CD14-positive monocyte (primary cell): ENCODE results near the gene SLC25A21. TPM values are rescaled to one million over a fixed set of nuclear protein-coding genes. Genes with fewer than 3 reads are reported as not detected.

ENCODE experiments used
- DNase-seq, 3 donors: peaks; one replicate each; pipeline ENCODE4 v3.0.0-alpha.2; 2011 to 2022
- H2AFZ ChIP-seq: 2 replicates; pipeline ENCODE4 v1.6.0; 2012; ENCODE audit warnings: mild to moderate bottlenecking, low read depth, low read length, inconsistent platforms; ENCODE audit not compliant: insufficient read depth, poor library complexity, severe bottlenecking
- H3K27ac ChIP-seq, 2 donors: 1 replicate in 1 of 2; 2 replicates in 1 of 2; pipeline ENCODE4 v1.5.1; 2012 to 2013; ENCODE audit warnings: low read length in 2 of 2, control low read depth in 1 of 2, inconsistent platforms in 1 of 2, low read depth in 1 of 2, mild to moderate bottlenecking in 1 of 2
- H3K27me3 ChIP-seq, 2 donors: one replicate each; pipeline versions ENCODE4 v1.6.0 to v1.6.1; 2011 to 2013; ENCODE audit warnings: low read length in 2 of 2; ENCODE audit not compliant: control insufficient read depth in 2 of 2, insufficient read depth in 2 of 2
- H3K36me3 ChIP-seq, 2 donors: replicated peaks in 1 of 2; 1 replicate in 1 of 2; 2 replicates in 1 of 2; pipeline versions ENCODE4 v1.5.1 to v1.6.1; 2012 to 2013; ENCODE audit warnings: low read length in 2 of 2, control low read depth in 1 of 2, inconsistent platforms in 1 of 2, mild to moderate bottlenecking in 1 of 2; ENCODE audit not compliant: insufficient read depth in 2 of 2, control insufficient read depth in 1 of 2
- H3K4me1 ChIP-seq, 2 donors: 1 replicate in 1 of 2; 2 replicates in 1 of 2; pipeline versions ENCODE4 v1.5.1 to v1.6.1; 2012 to 2013; ENCODE audit warnings: low read length in 2 of 2, control low read depth in 1 of 2, inconsistent platforms in 1 of 2, mild to moderate bottlenecking in 1 of 2, moderate library complexity in 1 of 2; ENCODE audit not compliant: insufficient read depth in 2 of 2, control insufficient read depth in 1 of 2
- H3K4me2 ChIP-seq: replicated peaks from 2 replicates; pipeline ENCODE3; 2012; ENCODE audit warnings: low read length, moderate library complexity, mild to moderate bottlenecking; ENCODE audit not compliant: poor library complexity, severe bottlenecking; ENCODE audit errors: extremely low read depth
- H3K4me3 ChIP-seq, 3 experiments: fragments of 200-600 bp in 1 of 3; sonication (generic) in 1 of 3; replicated peaks in 1 of 3; 1 replicate in 2 of 3; 2 replicates in 1 of 3; pipeline ENCODE4 v1.5.1; 2011 to 2013; ENCODE audit warnings: low read length in 3 of 3, mild to moderate bottlenecking in 3 of 3, control low read depth in 2 of 3, low read depth in 2 of 3, inconsistent platforms in 1 of 3, moderate library complexity in 1 of 3
- H3K79me2 ChIP-seq: 2 replicates; pipeline ENCODE4 v1.6.0; 2012; ENCODE audit warnings: mild to moderate bottlenecking, control low read depth, inconsistent platforms, low read length, moderate library complexity; ENCODE audit not compliant: insufficient read depth
- H3K9ac ChIP-seq: 2 replicates; pipeline ENCODE4 v1.6.0; 2017; ENCODE audit warnings: low read length, mild to moderate bottlenecking; ENCODE audit not compliant: insufficient read depth, poor library complexity, severe bottlenecking
- H3K9me3 ChIP-seq, 2 donors: replicated peaks in 1 of 2; 1 replicate in 1 of 2; 2 replicates in 1 of 2; pipeline versions ENCODE4 v1.5.1 to v1.6.1; 2012 to 2013; ENCODE audit warnings: low read length in 2 of 2, control low read depth in 1 of 2; ENCODE audit not compliant: control insufficient read depth in 1 of 2, insufficient read depth in 1 of 2
- H4K20me1 ChIP-seq: 2 replicates; pipeline ENCODE4 v1.6.0; 2012; ENCODE audit warnings: mild to moderate bottlenecking, low read length, control low read depth, moderate library complexity; ENCODE audit not compliant: insufficient read depth
- H3K27ac Mint-ChIP-seq, 7 donors: one replicate each; pipeline ENCODE4 v1.8.0; 2020; ENCODE audit warnings: mild to moderate bottlenecking in 7 of 7, mixed read lengths in 7 of 7, moderate library complexity in 6 of 7, inconsistent platforms in 2 of 7
- H3K27me3 Mint-ChIP-seq, 3 donors: one replicate each; pipeline ENCODE4 v1.8.0; 2021 to 2022; ENCODE audit warnings: low read depth in 3 of 3, mild to moderate bottlenecking in 3 of 3, mixed read lengths in 3 of 3, moderate library complexity in 3 of 3, inconsistent platforms in 1 of 3
- H3K36me3 Mint-ChIP-seq, 2 donors: one replicate each; pipeline ENCODE4 v1.8.0; 2020; ENCODE audit warnings: mixed read lengths in 2 of 2, inconsistent platforms in 1 of 2, mild to moderate bottlenecking in 1 of 2
- H3K4me1 Mint-ChIP-seq: one replicate; pipeline ENCODE4 v1.8.0; 2020; ENCODE audit warnings: mild to moderate bottlenecking, mixed read lengths
- H3K4me3 Mint-ChIP-seq, 2 donors: one replicate each; pipeline ENCODE4 v1.8.0; 2020; ENCODE audit warnings: mild to moderate bottlenecking in 2 of 2, mixed read lengths in 2 of 2, moderate library complexity in 1 of 2
- H3K9me3 Mint-ChIP-seq, 7 donors: one replicate each; pipeline ENCODE4 v1.8.0; 2020 to 2022; ENCODE audit warnings: mixed read lengths in 7 of 7, mild to moderate bottlenecking in 6 of 7, moderate library complexity in 6 of 7, inconsistent platforms in 2 of 7
- WGBS: methylation state at CpG from one replicate; pipeline ENCODE4 v1.1.5; 2013; ENCODE audit warnings: missing lambda C conversion rate; ENCODE audit not compliant: insufficient coverage; 5-methylcytosine and 5-hydroxymethylcytosine counted together
- intact Hi-C, 2 donors: fragments of 100-400 bp; cut with micrococcal nuclease; formaldehyde crosslinking; loops; one replicate each; pipeline versions ENCODE4 v1.15.0 to v1.15.1; 2023
- polyA plus RNA-seq, 3 donors: library from polyadenylated mRNA; depleted of rRNA in 1 of 3; unstranded in 2 of 3; stranded (reverse) in 1 of 3; fragments of 300-500 nt in 2 of 3; fragments of >200 nt in 1 of 3; fragmentation: Illumina TruSeq in 2 of 3; gene quantifications; 1 replicate in 2 of 3; 2 replicates in 1 of 3; pipeline ENCODE4 v1.2.3, GENCODE V29; 2012 to 2021
- TF ChIP-seq, protein P1 (sequence below): fragments of 200-600 bp; IDR thresholded peaks from one replicate; pipeline ENCODE4 v1.8.0; 2022; ENCODE audit warnings: antibody characterized with exemption, mild to moderate bottlenecking

SLC25A21 gene
- polyA plus RNA-seq, 3 donors: not detected

DNA sequence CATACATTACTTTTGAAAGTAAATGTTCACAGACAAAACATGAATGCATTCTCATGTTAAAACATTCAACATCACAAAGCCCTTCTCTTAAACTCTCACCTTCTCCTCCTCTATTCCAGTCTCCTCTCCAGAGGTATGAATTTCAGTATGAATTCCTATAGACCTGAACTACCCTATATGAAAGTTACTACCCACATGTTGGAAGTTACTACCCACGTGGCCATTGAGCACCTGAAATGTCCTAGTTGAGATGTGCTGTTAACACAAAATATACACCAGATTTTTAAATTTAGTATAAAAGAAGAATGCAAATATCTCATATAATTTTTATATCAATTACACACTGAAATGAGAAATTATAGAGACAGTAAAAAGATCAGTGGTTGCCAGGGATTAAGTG lies 450.5 kb downstream of the SLC25A21 start:
- Mint-ChIP-seq H3K27ac (no peak overlapping the region), H3K27me3 (peaks cover 0 to 2% (median 1%) of the 10 kb centered on the region in 3 donors), H3K4me1 (no peaks in the 10 kb centered on the region), H3K36me3 (no peaks in the 10 kb centered on the region), H3K9me3 (peaks cover 0 to 3% (median 0%) of the 10 kb centered on the region in 7 donors), H3K4me3 (no peak overlapping the region)
- H3K9ac ChIP-seq: no peak overlapping the region
- no peak overlapping the region for H2AFZ ChIP-seq
- WGBS: no CpG with 5 or more reads among the region's 1 CpG
- H3K4me3 ChIP-seq: no peak overlapping the region
- intact Hi-C loops: no loop called here
- H3K79me2 ChIP-seq: no peaks in the 10 kb centered on the region
- no peaks in the 10 kb centered on the region for H3K36me3 ChIP-seq
- no peaks in the 10 kb centered on the region for H3K4me1 ChIP-seq
- TF ChIP-seq, protein P1, sequence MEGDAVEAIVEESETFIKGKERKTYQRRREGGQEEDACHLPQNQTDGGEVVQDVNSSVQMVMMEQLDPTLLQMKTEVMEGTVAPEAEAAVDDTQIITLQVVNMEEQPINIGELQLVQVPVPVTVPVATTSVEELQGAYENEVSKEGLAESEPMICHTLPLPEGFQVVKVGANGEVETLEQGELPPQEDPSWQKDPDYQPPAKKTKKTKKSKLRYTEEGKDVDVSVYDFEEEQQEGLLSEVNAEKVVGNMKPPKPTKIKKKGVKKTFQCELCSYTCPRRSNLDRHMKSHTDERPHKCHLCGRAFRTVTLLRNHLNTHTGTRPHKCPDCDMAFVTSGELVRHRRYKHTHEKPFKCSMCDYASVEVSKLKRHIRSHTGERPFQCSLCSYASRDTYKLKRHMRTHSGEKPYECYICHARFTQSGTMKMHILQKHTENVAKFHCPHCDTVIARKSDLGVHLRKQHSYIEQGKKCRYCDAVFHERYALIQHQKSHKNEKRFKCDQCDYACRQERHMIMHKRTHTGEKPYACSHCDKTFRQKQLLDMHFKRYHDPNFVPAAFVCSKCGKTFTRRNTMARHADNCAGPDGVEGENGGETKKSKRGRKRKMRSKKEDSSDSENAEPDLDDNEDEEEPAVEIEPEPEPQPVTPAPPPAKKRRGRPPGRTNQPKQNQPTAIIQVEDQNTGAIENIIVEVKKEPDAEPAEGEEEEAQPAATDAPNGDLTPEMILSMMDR: no peak
- H3K27ac ChIP-seq: no peak overlapping the region
- H4K20me1 ChIP-seq: no peaks in the 10 kb centered on the region
- H3K27me3 ChIP-seq: no peaks in the 10 kb centered on the region
- no peak overlapping the region for H3K4me2 ChIP-seq
- DNase-seq: no peak
- no peaks in the 10 kb centered on the region for H3K9me3 ChIP-seq

DNA sequence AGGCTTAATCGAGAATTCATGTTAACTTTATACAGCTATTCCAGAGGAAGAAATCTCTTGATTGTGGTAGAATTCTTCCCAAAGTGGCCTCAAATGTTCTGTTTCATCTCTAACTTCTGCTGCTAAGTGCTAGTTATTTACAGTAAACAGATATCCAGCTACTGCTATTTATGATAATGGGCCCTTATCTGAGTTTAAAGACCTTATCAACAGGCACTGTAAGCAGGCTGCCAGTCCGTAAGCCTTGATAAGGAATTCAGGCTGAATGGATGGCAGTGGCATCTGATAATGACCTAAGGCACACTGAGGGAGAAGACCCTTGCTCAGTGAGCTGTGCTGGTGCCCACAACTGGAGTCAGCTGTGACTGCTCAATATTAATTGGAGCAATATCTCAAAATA lies 451.7 kb downstream of the SLC25A21 start:
- TF ChIP-seq, protein P1: no peak
- no peaks in the 10 kb centered on the region for H3K4me1 Mint-ChIP-seq

More for the DNA sequence above, 451.7 kb downstream of the SLC25A21 start:
- Histone ChIP-seq H3K9me3 (no peaks in the 10 kb centered on the region), H2AFZ (no peak overlapping the region), H4K20me1 (no peaks in the 10 kb centered on the region), H3K27me3 (no peaks in the 10 kb centered on the region), H3K27ac (no peak overlapping the region), H3K4me3 (no peak overlapping the region), H3K79me2 (no peaks in the 10 kb centered on the region), H3K36me3 (no peaks in the 10 kb centered on the region), H3K4me1 (no peaks in the 10 kb centered on the region), H3K9ac (no peak overlapping the region), H3K4me2 (no peak overlapping the region)
- no peak for DNase-seq
- WGBS: 100% methylated on average over 1 of the region's 2 CpGs
- Mint-ChIP-seq H3K9me3 (peaks cover 0 to 4% (median 0%) of the 10 kb centered on the region in 7 donors), H3K4me3 (no peak overlapping the region), H3K36me3 (no peaks in the 10 kb centered on the region), H3K27me3 (peaks cover 1 to 2% (median 2%) of the 10 kb centered on the region in 3 donors), H3K27ac (no peak overlapping the region)
- intact Hi-C loops: no loop called here
